GM18909 (cell line): ENCODE results near the gene DECR2.
"Not testable (repeated sequence)": the region's sequence is repeated elsewhere in the genome, so short reads cannot be mapped to it uniquely, and the experiment has no call there.

Source experiments
- ATAC-seq: cut with Tn5 transposase; IDR thresholded peaks from one replicate; pipeline ENCODE4 v1.9.1; 2021; ENCODE audit warnings: mild to moderate bottlenecking; ENCODE audit not compliant: unreplicated experiment, poor library complexity

DECR2 gene, protein sequence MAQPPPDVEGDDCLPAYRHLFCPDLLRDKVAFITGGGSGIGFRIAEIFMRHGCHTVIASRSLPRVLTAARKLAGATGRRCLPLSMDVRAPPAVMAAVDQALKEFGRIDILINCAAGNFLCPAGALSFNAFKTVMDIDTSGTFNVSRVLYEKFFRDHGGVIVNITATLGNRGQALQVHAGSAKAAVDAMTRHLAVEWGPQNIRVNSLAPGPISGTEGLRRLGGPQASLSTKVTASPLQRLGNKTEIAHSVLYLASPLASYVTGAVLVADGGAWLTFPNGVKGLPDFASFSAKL

GRCh38 chr16:401468-402348 lies at the start of gene DECR2:
Gene DECR2 (plus strand): TSS chr16:401885. CDS start chr16:401964, 79 bp downstream.
- peak; percentile 55 for ATAC-seq

DNA sequence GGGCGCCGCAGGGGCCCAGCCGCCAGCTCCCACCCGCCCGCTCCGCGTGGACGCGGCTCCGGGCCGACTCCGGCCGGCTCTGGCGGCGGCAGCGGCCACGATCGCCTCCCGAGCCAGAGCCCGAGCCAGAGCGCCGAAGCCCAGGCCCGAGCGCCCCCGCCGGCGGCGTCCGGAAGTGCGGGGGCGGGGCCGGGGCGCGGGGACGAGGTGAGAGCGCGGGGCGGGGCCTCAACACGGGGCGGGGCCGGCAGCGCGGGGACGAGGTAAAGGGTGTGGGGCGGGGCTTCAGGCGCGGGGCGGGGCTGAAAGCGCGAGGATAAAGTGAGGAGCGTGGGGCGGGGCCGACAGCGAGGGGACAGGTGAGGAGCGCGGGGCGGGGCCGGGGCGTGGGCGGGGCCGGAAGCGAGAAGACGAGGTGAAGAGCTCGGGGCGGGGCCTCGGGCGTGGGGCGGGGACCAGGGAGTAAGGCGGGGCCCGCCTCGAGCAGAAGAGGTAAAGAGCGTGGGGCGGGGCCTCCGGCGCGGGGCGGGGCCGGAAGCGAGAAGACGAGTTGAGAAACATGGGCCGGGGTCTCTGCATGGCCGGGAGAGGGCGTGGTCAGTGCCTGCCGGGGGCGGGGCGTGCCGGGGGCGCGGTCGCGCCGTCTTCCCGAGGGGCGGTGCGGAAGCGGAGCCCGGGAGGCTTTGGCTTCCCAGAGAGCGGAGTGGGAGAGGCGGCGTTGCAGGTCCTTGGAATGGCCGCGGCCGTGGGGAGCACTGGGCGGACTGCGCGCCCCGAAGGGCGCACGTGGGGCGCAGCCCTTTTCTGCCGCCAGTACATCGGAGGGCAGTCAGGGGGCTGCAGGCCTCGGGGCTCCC lies 48.9 kb upstream of the DECR2 start, which contains the start of gene AXIN1:
TSS of gene AXIN1 (minus strand) at position 177 of the 857 bp plus-strand sequence. CDS start 5,698 bp downstream, outside the sequence.
- peak; percentile 67 for ATAC-seq

DNA sequence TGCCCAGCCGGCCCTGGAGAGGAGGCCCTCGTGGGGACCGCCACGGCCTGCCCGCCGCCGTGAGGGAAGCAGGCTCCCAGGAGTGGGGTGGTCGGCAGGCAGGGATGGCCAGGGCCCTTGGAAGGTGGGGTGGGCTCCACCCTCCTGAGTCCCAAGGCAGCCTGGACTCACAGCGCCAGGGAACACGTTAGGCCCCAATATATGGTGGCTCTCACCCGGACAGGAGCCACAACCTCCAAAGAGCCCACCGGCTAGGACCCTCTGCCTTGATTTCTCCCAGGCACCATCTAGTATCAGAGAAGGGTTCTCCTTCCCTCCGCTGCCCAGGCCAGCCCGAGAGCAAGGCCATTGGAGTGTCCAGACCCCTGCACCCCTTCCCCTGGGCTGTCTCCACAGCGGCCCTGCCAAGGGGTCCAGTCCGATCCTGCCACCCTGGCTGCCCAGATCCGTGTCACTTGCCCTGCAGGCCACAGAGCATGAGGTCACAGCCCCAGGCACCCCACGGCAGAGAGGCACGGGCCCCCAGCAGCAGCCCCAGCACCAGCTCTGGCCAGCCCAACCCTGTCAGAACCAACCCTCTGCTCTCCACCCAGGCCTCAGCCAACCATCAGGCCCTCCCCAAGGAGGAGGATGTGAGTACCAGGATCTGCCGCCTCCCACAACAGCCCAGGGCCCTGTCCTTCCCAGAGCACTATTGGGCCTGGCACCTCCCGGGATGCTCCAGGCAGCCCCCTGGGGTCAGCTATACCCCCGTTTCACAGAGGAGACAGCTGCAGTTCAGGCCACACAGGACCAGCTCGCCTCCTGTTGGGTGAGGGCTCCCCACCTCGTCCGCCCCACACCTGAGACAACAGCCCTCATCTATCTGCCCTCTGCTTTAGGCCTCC lies 48.0 kb upstream of the DECR2 start:
- ATAC-seq: no peak

DNA sequence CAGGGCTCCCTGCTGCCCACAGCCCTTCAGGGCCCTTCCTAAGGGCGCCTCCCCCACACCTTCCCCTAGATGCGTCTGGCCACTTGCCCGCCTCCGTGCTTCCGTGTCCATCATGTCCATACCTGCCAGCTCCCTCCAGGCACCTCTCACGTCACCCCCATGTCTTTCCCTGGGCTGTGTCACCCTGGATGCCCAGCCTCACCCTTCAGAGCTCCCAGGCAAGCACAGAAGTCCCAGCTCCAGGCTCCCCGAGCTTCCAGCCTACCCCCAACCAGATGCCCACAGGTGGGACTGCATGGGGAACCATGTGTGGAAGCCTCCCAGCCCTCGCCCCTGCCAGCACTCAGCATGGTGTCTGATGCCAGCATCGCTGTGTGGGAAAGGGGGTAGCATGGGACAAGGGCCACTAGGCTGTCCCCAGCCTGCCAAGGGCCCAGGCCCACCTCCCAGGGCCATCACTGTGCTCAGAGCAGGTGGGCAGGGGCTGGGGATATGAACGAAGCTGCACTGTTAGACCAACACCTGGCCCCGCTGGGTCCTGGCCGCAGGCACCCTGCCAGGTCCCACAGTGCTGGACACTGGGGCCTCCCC lies 47.3 kb upstream of the DECR2 start:
- ATAC-seq: no peak

- no peak for ATAC-seq
Measured at GRCh38 chr16:354971-355461, 46.7 kb upstream of the DECR2 start.

DNA sequence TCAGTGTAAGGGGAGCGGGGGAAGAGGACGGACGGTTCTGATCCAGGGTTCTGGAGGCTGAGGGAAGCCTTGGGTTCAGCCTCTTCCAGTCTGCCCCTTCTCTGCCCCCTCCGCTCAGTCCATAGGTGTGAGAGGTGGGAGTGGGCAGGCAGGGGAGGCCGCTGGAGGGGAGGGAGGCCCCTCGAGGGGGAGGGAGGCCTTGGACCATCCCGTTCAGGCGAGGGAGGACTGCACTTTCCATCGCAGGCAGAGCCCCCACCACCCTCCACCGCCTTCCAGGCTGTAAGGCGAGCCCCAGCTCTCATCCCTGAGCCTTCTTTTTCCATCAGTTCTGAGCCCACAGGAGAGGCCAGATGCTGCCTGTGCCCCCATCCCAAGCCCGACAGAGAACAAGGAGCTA lies 44.9 kb upstream of the DECR2 start:
- ATAC-seq: no peak

DNA sequence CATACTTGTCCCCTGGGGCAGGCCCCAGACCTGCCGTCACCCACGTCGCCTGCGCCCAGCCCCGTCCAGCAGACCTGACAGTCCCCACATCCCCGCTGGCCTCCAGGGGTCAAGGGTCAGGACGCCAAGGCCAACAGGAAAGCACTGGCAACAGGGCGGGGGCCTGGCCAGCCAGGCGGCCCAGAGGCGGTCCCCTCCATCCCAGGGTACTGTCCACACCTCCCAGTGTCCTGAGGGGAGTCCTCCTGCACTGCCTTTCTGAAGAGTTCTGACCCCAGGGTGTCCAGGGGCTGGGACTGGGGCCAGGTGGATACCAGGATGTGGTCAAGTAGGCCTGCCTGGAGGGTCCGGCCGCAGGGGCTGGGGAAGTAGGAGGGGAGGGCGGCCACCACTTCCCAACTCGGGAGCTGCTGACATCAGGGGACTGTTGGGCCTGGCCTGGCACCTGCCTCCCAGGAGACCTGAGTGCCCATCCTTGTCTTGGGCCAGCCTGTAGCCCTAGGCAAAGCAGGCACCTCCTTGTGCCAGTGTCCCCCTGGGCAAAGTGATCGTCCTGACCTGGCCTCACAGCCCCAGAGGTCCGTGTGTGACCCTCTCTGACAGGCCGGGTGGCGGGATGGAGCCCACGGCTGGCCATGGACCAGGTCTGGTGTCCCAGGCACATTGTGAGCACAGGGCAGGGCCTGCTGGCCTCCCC lies 42.5 kb upstream of the DECR2 start:
- no peak for ATAC-seq

DNA sequence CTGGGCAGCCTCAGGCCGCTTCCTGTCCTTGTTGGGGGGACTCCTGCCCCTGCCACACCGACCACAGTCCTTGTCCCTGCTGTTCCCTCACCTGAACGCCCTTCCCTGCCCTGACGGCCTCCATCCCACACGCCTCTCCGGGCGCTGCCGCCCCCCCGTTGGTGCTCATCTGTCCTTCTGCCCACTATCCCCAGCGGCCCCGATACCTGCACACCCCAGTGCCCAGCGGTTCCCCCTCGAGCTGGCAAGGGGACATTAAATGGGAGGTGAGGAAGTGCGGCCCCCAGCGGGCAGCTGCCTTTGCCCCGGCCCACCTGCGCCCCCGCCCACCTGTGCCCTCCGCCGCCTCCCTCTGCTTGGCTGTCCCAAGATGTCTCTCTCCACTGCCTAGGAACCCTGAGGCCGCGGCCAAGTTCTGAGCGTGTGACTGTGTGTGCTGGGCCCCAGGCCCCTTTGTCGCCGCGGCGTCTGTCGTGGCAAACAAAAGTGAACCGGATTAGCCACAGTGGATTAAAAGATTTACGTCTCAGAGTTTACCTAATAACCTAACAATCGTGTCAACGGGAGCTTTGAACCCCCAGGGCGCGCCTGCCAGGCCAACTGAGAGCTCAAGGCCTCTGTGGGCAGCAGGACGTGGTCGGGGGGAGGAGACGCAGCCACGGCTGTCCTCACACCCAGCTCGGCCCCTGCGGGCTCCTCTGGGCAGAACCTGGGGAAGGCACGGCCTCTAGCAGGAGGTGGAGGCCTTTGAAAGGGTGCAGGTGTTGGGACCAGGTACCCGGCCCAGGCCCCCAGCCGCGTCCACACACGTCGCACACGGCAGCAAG lies 41.6 kb upstream of the DECR2 start:
- ATAC-seq: no peak

DNA sequence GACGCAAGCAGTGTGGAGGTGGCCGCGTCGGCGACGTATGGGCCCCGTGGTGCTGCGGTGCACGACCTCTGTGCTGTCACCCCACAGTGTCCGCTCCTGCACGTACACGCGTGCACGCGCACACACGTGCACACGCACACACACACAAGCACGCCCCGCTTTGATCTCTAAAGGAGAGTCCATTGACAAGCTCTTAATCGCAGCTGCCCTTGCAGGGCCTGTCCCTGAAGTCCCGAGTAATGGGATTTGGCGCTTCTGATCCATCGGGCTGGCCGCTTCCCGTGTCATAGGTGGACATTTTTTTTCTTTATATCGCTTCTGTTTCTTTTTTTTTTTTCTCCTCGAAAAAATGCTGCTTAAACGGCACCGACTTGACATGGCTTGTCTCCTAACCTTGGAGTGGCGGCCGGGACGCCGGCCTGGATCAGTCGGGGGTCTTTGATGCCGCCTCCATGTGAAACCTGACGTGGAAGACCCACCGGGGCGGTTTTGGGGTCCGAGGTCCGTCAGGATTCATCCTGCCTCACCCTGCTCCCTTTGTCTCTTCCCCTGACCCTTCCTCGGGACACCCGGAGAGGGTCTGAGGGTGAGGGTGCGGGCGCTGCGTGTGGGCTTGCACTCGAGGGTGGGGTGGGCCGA lies 40.9 kb upstream of the DECR2 start:
- ATAC-seq: no peak

- no peak for ATAC-seq
Measured at GRCh38 chr16:361341-361871, 40.3 kb upstream of the DECR2 start.

DNA sequence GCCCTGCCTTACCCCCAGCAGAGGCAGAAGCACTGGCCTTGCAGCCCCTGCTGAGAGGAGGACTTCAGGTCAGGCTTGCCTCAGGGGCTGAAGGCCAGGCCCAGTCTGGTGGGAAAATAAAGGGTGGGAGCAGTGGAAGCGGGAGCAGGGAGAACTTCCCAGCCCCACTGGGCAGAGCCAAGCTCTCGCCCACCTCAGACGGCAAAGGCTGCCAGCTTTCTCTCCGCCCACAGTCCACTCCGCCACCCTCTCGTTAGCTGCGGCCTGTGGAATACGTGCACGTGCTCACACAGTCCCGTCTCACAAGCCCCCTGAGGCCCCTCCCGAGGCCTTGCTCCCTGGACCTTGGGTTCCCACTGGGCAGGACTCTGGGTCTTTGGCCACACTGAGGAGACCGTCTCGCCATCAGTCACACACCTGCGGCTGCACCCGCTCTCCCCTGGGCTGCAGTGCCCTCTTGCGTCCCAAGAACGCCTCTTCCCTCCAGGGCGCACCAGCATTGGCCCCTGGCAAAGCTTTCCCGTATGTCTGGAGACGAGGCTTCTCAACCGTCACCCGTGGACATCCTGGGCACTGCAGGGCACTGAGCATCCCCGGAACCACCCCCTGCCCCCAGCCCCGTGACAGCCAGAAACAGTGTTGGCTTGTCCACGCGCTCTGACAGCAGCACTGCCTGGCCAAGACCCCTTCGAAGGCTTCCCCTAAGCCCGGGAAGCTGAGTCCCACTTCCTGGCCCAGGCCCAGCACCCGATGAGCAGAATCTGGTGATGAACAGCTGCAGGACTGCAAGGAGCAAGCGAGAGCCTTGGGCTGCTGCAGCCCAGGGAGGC lies 39.6 kb upstream of the DECR2 start:
- no peak for ATAC-seq

DNA sequence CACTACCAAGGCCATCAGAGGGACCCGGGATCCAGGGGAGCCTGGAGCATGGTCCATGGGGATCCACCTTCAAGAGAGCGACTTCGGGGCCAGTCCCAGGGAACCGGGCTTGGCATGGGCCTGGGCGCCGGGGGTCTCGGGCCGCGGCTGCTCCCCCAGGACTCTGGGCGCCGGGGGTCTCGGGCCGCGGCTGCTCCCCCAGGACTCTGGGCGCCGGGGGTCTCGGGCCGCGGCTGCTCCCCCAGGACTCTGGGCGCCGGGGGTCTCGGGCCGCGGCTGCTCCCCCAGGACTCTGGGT lies 39.0 kb upstream of the DECR2 start:
- not testable (repeated sequence) for ATAC-seq

DNA sequence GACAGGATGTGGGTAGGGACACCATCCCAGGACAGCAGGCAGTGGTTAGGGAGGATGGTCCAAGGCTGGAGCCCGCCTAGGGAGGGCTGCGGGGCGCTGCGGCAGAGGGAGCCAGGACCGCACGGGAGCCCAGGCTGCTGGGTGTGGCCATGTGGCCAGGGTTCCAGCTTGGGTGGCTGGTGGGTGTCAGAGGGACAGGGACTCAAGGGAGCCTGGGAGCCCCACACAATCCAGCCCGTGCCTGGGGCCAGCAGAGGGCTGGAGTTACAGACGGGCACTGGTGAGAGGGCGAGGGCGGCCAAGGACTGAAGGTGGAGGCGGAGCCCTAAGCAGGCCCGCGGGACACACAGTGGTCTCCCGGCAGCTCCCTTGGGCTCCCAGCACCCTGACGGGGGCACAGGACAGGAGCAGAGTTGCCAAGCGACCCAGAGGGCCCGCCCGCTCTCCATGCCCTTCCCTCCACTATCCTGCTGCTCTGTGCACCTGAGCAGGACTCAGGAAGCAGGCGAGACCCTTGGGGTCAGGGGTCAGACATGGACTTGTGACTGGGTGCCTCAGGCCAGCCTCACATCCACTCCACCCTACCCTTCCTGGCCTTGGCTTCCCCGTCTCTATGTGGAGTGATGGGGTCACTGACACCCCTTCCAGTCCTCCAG lies 38.4 kb upstream of the DECR2 start:
- no peak for ATAC-seq

DNA sequence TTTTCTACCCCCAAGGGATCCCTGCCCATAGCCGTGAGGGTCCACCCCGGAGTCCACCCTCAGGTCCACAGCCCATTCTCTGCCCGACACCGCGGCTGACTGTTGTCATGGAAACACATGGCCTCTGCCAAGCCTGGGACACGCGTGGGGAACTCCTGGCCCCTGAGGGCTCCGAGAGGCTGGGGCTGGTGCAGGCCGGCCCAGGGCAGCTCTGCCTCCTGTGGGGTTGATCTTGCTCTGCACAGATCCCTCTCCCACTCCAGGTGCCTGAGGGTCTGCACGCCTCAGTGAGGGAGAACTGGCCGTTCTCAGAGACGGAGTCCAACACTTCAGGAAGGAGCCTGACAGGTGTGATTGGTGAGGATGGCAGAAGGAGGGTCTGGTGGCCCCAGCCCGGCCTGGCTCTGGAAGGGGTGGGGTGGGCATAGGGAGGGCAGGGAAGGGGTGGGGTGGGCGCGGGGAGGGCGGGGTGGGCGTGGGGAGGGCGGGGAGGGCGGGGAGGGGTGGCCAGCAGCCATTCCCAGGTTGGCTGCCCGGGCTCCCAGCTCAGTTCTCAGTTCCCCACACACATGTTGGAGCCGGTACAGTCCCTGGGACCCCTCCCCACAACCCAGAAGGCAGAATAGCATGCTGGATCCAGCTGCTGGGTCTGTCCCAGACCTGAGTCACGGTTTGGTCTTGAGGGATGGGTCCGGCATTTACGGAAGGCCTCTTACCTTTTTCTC lies 37.8 kb upstream of the DECR2 start:
- no peak for ATAC-seq
